ENCODE measurements around the gene NENF.
"Not testable (repeated sequence)": the region's sequence is repeated elsewhere in the genome, so short reads cannot be mapped to it uniquely, and the experiment has no call there.

The NENF gene

GRCh38 chr1:212432661-212433576 lies at the start of gene NENF:
TSS of gene NENF (plus strand) at chr1:212432920. CDS start at chr1:212432944, 24 bp downstream.
- peak; percentile 42 for DNase-seq (ENCODE audit: low read depth)

DNA sequence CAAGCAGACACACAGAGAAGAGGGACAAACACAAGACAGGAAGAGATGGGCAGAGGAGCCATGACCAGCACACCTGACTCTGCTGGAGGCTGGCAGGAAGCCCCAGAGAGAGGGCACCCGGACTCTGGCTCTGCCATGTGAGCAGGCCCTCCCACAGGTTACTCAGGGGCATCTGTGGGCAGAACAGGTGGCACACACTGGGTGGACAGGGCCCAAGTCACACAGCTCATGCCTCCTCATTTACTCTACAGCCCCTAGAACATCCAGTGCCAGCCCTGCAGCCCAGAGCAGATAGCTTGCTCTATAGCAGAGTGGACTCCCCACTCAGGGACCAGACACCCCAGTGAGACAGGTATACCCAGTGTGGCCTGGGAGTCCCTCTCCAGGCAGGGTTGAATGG lies 46.7 kb upstream of the NENF start:
- no peak for DNase-seq (ENCODE audit: low read depth)

DNA sequence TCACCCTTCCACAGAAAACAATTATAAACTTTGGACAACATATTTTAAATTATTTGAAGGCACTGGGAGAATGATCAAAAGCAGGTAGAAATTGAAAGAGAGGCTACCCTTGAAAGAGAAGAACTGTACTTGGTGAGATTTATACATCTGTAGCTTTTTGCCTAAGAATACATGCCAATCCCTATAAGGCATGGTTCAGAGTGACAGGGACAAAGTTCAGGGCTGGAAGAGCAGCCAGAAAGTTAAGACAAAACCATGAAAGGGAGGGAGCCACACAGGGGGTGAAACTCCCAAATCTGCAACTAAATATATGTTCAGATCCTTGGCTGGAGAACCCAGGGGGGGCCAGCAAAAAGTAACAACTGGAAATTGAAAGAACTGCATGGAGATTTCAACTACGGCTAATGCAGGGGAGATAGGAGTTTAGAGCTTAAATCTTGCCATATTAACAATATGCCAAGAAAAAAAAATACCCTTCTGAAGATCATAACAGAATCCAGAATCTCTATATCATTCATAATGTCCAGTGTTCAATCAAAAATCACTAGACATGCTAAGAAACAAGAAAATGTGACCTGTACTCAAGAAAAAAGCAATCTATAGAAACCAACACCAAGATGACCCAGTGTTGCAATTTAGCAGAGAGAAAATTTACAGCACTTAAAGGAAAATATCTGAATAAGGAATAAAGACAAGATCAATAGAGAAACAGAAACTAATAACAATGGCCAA lies 43.6 kb upstream of the NENF start:
- DNase-seq (ENCODE audit: low read depth) = no peak

DNA sequence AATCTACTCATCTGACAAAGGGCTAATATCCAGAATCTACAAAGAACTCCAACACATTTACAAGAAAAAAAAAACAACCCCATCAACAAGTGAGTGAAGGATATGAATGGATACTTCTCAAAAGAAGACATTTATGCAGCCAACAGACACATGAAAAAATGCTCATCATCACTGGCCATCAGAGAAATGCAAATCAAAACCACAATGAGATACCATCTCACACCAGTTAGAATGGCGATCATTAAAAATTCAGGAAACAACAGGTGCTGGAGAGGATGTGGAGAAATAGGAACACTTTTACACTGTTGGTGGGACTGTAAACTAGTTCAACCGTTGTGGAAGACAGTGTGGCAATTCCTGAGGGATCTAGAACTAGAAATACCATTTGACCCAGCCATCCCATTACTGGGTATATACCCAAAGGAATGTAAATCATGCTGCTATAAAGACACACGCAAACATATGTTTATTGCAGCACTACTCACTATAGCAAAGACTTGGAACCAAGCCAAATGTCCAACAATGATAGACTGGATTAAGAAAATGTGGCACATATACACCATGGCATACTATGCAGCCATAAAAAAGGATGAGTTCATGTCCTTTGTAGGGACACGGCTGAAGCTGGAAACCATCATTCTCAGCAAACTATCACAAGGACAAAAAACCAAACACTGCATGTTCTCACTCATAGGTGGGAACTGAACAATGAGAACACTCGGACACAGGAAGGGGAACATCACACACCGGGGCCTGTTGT lies 36.9 kb upstream of the NENF start:
- not testable (repeated sequence) for DNase-seq (ENCODE audit: low read depth)

DNA sequence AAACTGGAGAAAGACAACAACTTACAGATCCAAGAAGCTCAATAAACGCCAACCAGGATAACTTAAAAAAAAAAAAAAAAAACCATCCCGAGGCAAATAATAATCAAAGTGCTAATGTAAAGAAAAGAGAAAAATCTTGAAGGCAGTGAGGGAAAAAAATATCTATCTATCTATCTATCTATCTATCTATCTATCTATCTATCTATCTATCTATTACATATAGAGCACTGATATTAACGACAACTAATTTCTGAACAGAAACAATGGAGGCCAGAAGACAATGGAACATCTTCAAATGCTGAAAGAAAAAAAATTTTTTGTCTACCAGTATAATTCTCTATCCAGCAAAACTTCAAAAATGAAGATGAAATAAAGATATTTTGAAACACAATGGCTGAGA lies 36.1 kb upstream of the NENF start:
- DNase-seq (ENCODE audit: low read depth) = no peak

- DNase-seq (ENCODE audit: low read depth) = no peak
Observed at GRCh38 chr1:212397171-212397570, 35.5 kb upstream of the NENF start.

DNA sequence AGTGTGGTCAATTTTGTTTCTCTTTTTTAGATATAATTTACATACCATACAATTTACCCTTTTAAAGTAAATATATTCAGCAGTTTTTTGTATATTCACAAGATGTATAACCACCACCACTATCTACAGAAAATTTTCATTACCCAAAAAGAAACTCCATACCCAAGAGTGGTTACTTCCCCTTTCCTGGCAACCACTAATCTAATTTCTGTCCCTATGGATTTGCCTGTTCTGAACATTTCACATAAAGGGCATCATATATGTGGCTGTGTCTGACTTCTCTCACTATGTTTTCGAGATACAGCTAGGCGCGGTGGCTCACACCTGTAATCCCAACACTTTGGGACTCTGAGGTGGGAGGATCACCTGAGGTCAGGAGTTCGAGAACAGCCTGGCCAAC lies 31.7 kb upstream of the NENF start:
- DNase-seq (ENCODE audit: low read depth) = no peak

DNA sequence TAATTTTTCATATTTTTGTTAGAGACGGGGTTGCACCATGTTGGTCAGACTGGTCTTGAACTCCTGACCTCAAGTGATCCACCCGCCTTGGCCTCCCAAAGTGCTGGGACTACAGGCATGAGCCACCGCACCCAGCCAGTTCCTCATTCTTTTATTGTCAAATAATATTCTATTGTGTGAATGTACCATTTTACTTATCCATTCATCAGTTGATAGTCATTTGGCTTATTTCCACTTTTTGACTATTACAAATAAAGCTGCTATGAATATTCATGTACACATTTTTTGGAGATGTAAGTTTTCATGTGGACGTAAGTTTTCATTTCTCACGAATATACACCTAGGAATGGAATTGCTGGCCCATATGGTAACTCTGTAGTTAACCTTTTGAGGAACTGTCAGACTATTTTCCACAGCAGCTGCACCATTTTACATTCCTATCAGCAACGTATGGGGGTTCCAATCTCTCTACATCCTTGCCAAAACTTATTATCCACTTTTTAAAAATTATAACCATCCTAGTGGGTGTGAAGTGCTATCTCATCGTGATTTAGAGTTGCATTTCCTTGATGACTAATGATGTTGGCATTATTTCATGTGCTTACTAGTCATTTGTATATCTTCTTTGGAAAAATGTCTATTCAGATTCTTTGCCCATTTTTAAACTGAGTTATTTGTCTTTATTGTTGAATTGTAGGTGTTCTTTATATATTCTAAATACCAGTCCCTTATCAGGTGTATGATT lies 30.7 kb upstream of the NENF start:
- no peak for DNase-seq (ENCODE audit: low read depth)

GRCh38 chr1:212402666-212403321 lies 29.9 kb upstream of the NENF start:
- no peak for DNase-seq (ENCODE audit: low read depth)

GRCh38 chr1:212410231-212410820 lies 22.4 kb upstream of the NENF start:
- no peak for DNase-seq (ENCODE audit: low read depth)

- no peak for DNase-seq (ENCODE audit: low read depth)
Observed at GRCh38 chr1:212412374-212412773, 20.3 kb upstream of the NENF start.

GRCh38 chr1:212413902-212414327 lies 18.8 kb upstream of the NENF start:
- no peak for DNase-seq (ENCODE audit: low read depth)

DNA sequence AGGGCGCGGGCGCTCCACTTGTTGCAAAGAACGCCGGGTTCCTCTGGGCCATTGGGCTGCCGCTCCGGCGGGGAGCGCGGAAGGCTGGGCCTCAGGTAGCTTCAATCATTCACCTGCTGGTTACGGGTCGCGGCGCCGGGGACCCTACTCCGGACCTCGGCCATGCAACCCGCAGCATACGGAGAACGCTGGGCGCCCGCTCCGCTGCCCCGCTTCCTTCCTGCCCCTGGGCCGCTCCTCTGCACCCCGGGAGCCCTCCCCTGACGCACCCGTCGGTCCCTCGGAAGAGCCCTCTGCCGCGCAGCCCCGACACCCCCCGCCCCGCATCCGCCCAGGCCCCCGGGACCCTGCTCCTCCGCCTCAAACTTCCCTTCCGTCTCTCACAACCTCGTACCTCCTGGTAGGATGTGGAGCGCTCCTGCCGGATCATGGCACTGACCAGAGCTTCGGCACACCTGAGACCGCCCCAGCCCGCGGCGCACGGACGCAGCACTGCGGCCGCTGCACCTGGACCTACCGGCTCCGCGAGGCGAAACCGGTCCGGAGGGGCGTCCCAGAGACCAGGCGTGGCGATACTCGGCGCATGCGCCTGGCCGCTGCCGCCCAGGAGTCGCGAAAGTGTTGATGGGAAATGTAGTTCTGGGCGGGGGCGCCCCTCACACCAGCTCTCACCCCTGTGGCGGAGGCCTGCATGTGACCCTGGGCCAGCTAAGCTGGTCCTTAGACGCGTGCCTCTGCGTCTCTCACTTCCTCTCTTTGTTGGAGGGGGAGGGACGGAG lies 18.2 kb upstream of the NENF start, which contains the start of gene PACC1:
PACC1 (minus strand) TSS at position 559 of the 779 bp plus-strand sequence; CDS start at position 430, 129 bp downstream.
- DNase-seq (ENCODE audit: low read depth) = peak; percentile 79

DNA sequence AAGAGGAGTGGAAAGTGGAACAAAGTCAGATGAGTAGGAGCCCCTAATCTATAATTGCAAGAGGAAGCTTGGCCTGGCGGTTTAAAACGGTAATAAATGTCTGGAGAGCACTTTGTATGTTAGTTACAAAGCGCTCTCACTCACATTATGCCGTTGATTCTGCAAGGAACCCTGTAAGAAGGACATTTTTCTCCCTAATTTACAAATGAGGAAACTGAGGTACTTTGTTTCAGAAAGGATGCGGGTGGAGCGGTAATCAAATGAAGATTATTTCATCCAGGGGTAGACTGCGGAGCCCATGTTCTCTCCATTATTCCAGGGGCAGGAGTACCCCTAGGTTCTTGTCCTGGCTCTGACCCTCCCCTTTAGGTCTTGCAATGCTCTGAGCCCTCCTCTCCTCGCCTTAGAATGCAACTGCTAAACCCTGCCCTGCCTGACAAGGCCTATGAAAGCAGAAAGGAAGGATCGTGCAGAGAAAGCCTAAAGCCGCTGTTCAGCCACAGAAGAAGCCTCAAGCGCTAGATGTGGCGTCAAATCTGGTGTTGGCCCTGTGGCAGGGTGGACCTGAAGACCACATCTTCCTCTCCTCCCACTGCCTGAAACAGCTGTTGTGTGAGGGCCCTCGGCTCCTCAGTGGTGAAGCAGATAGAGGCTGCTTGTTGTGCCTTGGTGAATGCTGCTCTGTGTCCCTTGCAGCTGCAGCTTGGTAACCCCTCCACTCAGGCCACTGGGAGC lies 17.4 kb upstream of the NENF start:
- no peak for DNase-seq (ENCODE audit: low read depth)

- DNase-seq (ENCODE audit: low read depth) = no peak
Observed at GRCh38 chr1:212421165-212421564, 11.6 kb upstream of the NENF start.

DNA sequence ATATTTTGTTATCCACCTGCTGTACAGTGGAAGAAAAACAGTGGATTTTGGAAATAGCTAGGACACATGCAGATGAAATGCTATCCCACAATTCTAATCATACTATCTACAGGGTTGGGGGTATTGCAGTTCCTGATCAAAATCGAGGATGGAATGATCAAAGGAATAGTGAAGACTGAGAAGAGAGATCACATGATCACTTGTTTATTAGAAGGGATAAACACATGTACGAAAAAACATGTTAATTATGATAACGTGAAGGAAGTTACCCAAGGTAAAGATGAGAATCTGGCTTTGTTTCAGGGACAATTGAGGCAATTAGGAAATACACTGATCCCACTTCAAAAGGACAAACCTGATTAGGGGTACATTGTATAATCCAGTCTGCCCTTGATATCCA lies 8.8 kb upstream of the NENF start:
- DNase-seq (ENCODE audit: low read depth) = no peak

DNA sequence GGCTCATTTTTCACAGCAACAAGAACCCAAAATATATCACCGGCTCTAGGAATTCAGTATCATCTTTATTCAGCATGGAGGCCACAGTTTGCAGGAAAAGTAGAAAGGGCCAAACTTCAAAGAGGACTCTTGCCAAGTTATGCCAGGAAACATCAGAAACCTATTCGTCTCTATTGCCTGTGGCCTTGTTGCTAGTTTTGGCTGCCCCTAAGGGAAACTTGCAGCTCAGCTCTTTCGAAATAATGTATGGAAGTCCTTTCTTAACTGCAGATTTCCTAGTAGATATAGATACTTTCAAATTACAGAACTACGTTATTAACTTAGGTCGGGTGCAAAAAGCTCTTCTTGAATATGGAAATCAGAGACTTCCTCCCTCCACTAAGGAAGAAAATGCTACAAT lies 4.2 kb upstream of the NENF start:
- no peak for DNase-seq (ENCODE audit: low read depth)

DNA sequence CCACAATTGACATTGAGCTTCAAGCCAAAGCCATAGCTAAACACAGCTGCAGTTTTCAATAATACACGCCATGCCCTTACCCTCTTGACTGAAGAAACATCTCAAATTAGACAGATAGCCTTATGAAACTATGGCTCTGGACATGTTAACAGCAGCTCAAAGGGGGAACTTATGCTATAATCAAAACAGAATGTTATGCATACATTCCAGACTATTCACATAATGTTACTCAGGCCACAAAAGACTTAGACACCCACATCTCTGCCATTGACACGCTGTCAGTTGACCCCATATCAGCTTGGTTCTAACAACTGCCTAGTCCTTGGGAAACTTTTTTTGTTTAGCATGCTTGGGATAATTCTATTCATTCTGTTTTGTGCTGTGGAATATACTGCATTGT lies 2.3 kb upstream of the NENF start:
- DNase-seq (ENCODE audit: low read depth) = no peak

GRCh38 chr1:212430955-212431394 lies 1.7 kb upstream of the NENF start:
- no peak for DNase-seq (ENCODE audit: low read depth)

Measured in T-helper 22 cell (primary cell).